HG02571 (cell line): ENCODE data around the gene ADRM1.

Experiments
- ATAC-seq: cut with Tn5 transposase; IDR thresholded peaks from one replicate; pipeline ENCODE4 v1.9.1; 2021; ENCODE audit warnings: mild to moderate bottlenecking, moderate library complexity; ENCODE audit not compliant: unreplicated experiment

Gene ADRM1

GRCh38 chr20:62302341-62303061 is at the start of gene ADRM1:
Gene ADRM1, plus strand, starts transcription at chr20:62302997. Its CDS starts 572 bp downstream, at chr20:62303569.
- ATAC-seq, result peak; percentile 80

GRCh38 chr20:62253398-62253797 is 49.4 kb upstream of the ADRM1 start:
- ATAC-seq, result no peak

DNA sequence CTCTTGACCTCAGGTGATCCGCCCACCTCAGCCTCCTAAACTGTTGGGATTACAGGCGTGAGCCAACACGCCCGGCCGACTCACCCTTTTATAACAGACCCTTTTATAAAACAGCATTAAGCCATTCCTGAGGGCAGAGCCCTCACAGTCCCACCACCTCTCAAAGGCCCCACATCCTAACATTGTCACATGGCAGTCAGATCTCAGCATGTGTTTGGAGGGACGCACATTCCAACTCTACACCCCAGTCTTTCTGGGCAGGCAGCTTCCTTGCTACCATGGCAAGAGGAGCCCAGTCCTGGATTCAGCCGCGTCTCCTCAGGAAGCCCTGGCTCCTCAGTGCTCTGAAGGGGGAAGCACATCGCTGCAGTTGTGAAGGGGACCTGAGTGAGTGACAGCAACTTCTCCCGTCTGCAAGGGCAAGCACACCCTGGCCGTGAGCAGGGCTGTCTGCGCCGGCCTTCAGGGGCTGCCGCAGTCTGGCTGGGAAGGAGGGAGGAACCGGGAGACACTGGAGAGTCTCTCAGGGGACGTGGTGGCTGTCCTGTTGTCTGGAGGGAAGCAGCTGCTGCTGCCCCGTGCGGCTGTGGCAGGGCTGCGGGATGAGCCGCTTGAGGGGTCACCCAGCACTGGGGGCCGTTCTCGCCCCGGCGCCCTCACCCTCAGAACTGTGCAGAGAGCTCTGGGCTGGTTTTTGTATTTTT is 48.6 kb upstream of the ADRM1 start:
- ATAC-seq, result no peak

DNA sequence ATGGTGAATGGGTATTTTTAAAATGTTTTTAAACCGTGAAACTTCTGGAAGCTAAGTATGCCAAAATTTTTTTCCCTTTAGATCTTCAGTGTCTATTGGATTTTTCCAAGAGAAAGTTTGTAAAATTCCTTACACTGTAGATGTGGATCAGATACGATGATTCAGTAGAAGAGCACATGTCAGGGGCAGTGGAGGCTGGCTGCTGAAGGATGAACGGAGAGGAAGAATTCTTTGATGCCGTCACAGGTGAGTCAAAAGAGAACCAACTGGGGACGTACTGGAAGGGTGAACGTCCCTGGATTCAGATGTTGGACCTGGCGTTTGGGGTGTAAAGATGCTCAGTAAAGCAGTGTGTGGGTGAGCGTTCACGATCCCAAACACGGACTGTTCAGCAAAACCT is 46.8 kb upstream of the ADRM1 start:
- no peak for ATAC-seq

DNA sequence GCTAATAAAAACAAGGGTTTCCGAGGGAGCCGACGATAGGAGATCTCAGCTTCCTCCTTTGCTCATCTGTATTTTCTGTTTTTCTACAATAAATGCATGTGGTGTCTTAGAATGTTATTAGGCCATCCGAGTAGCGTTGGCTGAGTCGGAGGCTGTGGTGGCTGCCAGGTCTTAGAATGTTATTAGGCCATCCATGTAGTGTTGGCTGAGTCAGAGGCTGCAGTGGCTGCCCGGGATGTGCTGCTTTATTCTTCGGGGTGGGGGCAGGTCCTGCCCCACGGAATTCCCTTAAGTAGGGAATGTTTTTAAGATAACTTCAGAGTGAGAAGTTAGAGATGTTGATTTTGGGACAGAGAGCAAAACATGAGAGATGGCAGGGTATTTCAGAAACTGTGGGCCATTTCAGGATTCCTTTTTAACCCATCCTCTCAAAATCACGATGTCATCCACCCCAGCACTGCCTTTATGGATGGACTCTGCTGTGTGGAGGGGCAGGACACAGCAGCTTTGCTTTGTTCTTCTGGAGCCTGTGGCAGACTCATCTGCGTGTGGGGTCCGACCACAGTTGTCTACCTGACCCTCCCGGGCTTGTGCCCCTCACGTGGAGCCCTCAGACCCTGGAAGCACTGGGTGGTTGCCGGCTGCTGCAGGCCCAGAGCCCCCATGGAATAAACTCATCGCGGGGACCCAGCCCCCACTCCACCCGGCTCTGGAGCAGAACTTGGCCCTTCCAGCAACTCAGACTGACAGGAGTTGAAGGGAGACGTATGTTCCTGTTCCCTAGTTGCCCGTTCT is 44.1 kb upstream of the ADRM1 start:
- no peak for ATAC-seq

GRCh38 chr20:62259294-62259565 is 43.6 kb upstream of the ADRM1 start:
- ATAC-seq, result no peak

- no peak for ATAC-seq
These were observed 40.7 kb upstream of the ADRM1 start for GRCh38 chr20:62262064-62262463.

DNA sequence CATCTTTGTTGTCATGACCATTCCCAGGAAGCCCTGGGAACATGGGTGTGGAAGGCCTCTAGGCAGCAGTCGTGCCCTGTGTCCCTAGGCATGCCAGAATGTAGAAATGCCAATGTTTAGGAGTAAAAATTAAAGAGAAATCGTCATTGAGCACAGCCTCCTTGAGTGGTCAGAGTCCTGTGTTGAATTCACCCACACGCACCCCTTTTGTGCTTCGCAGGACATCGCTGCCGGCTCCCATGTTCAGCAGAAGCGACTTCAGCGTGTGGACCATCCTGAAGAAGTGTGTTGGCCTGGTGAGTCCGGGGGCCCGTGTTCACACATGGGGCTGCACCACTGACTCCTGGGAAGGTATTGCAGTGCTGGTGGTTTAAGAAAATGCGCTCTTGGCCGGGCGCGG is 39.4 kb upstream of the ADRM1 start:
- no peak for ATAC-seq

DNA sequence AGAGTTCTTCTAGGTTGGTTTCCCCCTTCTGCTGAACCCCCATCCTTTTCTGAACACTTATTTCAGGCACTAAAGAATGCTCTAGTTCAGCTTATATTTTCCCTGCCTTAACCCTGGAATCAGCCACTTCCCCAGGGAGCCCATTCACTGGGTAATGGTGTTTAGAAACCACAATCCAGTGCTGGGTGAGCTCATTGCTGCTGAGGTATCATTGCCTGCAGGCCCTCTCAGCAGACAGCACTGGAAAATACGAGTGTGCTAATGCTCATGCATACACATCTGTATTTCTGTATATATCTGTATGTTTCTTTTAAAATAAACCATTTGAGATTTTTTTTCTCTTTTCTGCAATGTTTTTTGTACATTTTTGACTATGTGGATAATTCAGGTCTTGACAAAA is 37.4 kb upstream of the ADRM1 start:
- no peak for ATAC-seq

- no peak for ATAC-seq
These were observed 36.5 kb upstream of the ADRM1 start for GRCh38 chr20:62266340-62266739.

DNA sequence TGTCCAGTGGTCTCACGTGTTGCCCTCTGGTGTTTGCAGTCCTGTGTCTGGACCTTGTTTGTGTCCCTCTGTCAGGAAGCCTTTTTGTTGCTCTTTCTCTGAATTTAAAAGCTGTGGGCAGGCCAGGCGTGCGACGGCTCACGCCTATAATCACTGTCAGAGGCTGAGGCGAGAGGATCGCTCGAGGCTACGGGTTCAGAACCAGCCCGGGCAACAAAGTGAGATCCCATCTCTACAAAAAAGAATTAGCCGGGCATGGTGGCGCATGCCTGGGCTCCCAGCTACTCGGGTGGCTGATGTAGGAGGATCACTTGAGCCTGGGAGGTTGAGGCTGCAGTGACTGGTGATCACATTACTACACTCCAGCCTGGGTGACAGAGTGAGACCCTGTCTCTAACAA is 35.9 kb upstream of the ADRM1 start:
- ATAC-seq, result no peak

DNA sequence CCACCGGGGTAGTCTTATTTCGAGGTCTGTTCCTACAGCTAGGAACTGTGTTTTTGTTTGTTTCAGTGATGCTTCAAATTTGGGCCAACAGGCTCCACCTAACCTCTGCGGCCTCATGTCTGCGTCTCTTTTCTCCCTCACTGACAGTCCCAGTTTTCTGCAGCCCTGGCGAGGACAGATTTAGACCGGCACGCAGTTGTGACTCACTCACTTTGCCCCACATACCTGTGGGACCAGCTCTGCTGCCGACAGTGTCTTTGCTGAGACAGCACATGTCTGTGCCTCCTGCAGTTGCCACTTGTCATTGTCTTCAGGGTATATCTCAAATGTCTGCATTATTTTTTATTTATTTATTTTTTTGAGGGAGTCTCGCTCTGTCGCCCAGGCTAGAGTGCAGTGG is 35.3 kb upstream of the ADRM1 start:
- no peak for ATAC-seq

DNA sequence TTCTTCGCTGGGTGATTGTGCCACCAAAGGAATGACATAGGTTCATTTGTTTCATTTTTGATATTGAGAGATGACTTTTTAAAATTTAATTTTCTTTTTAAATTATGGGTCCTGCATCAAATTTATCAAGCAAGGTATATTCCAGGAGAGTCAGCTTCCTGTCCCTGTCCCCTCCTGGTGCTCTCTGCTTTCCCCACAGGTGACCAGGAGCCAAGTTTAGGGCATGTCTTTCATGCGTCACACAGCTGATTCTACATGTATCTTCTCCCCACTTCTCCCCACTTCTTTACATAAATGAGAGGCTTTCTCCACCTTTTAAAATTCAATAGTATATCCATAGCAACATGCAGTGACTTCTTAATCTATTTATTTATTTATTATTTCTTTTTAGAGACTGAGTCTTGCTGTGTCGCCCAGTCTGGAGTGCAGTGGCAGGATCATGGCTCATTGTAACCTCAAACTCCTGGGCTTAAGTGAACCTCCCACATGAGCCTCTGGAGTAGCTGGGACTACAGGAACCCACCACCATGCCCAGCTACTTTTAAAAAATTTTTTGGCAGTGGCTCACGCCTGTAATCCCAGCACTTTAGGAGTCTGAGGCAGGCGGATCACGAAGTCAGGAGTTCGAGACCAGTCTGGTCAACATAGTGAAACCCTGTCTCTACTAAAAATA is 34.4 kb upstream of the ADRM1 start:
- ATAC-seq, result no peak

GRCh38 chr20:62269378-62269777 is 33.4 kb upstream of the ADRM1 start:
- ATAC-seq, result no peak

- ATAC-seq, result no peak
These were observed 32.9 kb upstream of the ADRM1 start for GRCh38 chr20:62269871-62270270.

DNA sequence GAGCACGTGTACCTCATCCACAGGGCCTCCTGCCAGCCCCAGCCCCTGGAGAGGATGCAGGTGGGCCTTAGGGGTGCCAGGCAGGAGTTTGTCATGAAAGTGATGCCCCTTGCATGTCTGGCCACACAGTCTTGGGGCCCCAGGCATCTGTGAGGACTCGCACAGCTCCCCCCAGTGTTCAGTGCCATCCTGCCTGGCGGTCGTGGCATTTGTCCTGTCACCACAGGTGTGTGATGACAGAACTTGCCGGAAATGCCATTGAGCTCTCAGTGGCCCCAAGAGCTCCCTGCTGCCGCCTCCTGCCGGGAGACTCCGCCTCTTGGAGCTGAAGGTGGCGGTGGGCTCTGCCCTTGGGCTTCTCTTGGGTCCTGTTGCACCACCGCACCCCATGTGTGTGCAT is 30.6 kb upstream of the ADRM1 start:
- no peak for ATAC-seq

- no peak for ATAC-seq
These were observed 29.4 kb upstream of the ADRM1 start for GRCh38 chr20:62273416-62273815.

DNA sequence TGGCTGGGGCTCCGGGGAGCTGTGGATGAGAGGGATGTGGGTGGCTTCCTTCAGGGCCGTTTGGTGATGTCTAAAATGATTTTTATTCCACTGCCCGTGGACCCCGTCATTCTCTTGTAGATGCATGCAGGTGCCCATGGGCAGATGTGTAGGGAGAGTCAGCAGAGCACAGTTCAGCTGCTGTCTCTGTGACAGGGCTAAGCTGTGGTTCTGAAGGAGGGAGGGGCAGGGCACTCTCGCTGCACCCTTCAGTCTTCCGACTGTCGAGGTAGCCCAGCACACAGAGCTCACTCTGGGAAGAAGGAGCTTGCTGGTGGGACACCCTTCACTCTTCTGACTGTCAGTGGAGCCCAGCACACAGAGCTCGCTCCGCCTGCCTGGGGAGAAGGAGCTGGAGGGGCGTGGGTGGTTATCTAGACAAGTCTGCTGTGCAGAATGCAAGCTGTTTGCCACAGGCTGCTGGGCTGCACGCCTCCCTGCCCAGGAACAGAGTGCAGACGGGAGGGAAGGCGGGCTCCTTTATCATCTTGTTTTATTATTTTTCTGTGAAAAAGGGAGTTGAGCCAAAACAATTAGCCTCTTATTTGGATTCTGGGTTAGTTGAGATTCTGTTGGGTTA is 28.4 kb upstream of the ADRM1 start:
- ATAC-seq, result no peak

DNA sequence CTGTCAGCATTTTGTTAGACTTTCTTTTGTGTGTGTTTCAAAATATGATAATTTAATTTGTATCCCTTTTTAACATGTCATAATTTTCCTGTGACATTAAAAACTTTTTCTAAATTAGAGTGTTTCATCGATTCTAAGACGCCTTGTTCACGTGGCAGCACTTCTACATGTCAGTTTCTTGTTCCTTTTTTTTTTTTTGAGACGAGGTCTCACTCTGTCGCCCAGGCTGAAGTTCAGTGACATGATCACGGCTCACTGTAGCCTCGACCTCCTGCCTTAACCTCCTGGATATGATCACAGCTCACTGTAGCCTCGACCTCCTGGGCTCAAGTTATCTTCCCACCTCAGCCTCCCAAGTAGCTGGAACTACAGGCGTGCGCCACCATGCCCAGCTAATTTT is 27.6 kb upstream of the ADRM1 start:
- no peak for ATAC-seq

DNA sequence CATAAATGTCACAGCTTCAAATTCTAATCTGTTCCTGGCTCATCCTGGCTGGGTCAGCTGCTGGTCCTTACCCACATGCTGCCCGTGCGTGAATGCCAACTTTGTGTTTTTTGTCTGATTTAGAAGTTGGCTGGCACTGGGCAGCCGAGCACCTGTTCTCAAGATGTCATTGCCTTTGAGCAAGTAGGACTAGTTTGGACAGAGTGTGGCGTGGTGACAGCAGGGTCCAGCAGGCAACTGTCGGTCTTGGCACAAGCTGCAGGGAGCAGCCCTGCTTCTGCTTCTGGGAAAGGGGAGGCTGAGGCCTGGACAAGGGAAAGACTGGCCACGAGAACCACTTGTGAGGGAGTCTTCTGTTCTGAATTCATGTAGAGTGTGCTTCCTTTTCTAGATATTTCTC is 26.4 kb upstream of the ADRM1 start:
- ATAC-seq, result no peak

- no peak for ATAC-seq
These were observed 25.5 kb upstream of the ADRM1 start for GRCh38 chr20:62277253-62277652.
